SK-N-SH (cell line): ENCODE measurements around the gene KCNJ16.

Source experiments
- CTCF ChIP-seq: fragments of 200-600 bp; sonication (generic); IDR thresholded peaks from 2 replicates; pipeline ENCODE4 v1.6.1; 2017; ENCODE audit warnings: antibody characterized with exemption, mild to moderate bottlenecking, moderate library complexity
- EP300 ChIP-seq, 2 experiments: IDR thresholded peaks; 2 replicates each; pipeline versions ENCODE4 v1.4.0 to v1.6.1; 2012; ENCODE audit warnings: borderline replicate concordance in 1 of 2, low read depth in 1 of 2, low read length in 1 of 2
- GABPA ChIP-seq: IDR thresholded peaks from 2 replicates; pipeline ENCODE4 v1.4.0; 2012; ENCODE audit warnings: low read depth, mild to moderate bottlenecking
- JUND ChIP-seq: IDR thresholded peaks from 2 replicates; pipeline ENCODE4 v1.4.0; 2012
- MAX ChIP-seq: IDR thresholded peaks from 2 replicates; pipeline ENCODE4 v1.4.0; 2012; ENCODE audit warnings: low read depth
- POLR2AphosphoS5 ChIP-seq: IDR thresholded peaks from 2 replicates; pipeline ENCODE4 v1.6.1; 2012; ENCODE audit warnings: low read depth, low read length
- RCOR1 ChIP-seq: fragments of 150-350 bp; IDR thresholded peaks from 2 replicates; pipeline ENCODE4 v1.6.1; 2017; ENCODE audit warnings: antibody characterized with exemption, low read length
- RFX5 ChIP-seq: IDR thresholded peaks from 2 replicates; pipeline ENCODE4 v1.6.1; 2012; ENCODE audit warnings: mild to moderate bottlenecking, improper control_type of control experiment, low read length

GRCh38 chr17:70172923-70173322 lies 97.9 kb downstream of the KCNJ16 start:
- TF ChIP-seq GABPA (no peak), RFX5 (no peak), POLR2AphosphoS5 (no peak), CTCF (no peak), JUND (0 out of 2 replicates have a peak, but pooled peaks have one; percentile 14), EP300 (IDR thresholded peaks at IDR 0.05; ENCODE audit: borderline replicate concordance in 1 of 2, low read depth in 1 of 2, low read length in 1 of 2) (no peak), RCOR1 (no peak), MAX (no peak)
